EH (cell line): ENCODE data around the gene ARMH2.
"Not testable (repeated sequence)": the region's sequence is repeated elsewhere in the genome, so short reads cannot be mapped to it uniquely, and the experiment has no call there.

Experiments used
- DNase-seq: peaks from one replicate; pipeline ENCODE4 v3.0.0-alpha.2; 2015; ENCODE audit warnings: low read depth

The ARMH2 gene

GRCh38 chr6:24818346-24818745 lies 19.6 kb upstream of the ARMH2 start:
- no peak for DNase-seq

GRCh38 chr6:24809728-24810127 lies 11.0 kb upstream of the ARMH2 start:
- no peak for DNase-seq

DNA sequence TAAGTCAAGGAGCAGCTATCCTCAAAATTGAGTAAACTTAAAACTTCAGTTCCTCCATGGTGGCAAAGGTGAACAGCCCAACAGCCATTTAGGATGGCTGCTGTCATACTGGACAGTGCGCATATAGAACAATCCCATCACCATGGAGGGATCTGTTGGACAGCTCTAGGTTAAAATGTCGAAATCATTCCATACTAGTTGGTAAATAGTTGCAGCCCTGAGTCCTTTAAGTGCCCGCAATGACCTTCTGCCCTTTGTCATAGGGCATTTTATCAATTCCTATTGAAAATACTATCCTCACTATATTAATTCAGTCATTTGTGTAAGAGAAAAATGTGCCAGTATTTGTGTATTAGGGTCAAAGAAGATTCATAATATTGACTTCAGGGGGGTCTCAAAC lies 8.9 kb upstream of the ARMH2 start:
- no peak for DNase-seq

DNA sequence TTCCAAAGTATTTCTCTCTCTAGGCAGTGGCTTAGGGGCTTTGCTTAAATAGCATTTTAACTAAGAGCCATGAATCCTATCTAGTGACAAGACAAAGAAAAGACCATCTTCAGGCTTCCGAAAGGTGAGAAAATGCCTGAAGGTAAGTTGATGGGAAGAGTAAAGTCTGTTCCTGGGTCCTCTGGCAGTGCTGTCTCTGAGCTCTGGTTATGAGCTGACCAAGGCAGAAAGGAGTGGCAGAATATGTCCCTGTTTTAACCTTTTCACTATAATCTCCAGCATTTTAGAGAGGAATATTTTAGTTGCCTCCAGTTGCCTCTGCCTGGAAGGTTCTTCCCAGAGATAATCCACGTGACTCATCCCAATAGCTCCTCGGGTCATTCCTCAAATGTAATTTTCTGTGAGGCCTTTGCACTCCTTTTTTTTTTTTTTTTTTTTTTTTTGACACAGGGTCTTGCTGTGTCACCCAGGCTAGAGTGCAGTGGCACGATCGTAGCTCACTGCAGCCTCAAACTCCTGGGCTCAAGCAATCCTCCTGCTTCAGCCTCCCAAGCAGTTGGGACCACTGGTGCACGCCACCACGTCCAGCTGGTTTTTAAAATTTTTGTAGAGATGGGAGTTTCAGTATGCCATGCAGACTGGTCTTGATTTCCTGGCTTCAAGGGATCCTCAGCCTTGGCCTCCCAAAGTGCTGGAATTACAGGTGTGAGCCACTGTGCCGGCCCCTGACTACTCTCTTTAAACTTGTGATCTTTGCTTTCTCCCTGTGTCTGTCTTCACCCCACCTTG lies 3.7 kb upstream of the ARMH2 start:
- DNase-seq, result peak; percentile 75

- peak; percentile 20 for DNase-seq
These were observed 811 bp upstream of the ARMH2 start for GRCh38 chr6:24799541-24799915.

DNA sequence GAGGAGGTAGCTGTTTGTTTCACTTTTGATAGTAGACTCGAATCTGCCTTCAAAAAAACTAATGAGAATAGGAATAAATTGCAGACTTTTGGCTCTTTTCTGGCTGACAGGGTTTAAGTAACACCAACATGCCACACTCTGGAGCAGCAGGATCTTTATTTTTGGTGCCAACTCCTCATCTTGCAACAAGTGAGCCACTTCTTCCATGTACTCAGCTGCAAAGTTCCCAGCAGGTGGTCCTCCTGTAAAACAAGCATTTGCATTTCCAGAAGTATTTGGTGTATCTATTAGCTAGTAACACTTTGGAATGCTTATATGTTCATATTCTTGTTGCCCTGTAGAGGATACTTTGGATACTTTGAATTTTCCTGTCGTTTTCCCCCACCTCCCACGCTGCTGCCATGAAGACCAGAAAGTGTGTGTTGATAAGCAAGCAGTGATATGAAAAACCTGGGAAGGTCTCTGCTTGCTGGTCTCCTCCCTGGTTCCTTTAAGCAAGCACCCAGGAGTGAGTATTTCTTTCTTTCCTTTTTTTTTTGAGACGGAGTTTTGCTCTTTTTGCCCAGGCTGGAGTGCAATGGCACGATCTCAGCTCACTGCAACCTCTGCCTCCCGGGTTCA lies 1.0 kb downstream of the ARMH2 start:
- peak; percentile 22 for DNase-seq

DNA sequence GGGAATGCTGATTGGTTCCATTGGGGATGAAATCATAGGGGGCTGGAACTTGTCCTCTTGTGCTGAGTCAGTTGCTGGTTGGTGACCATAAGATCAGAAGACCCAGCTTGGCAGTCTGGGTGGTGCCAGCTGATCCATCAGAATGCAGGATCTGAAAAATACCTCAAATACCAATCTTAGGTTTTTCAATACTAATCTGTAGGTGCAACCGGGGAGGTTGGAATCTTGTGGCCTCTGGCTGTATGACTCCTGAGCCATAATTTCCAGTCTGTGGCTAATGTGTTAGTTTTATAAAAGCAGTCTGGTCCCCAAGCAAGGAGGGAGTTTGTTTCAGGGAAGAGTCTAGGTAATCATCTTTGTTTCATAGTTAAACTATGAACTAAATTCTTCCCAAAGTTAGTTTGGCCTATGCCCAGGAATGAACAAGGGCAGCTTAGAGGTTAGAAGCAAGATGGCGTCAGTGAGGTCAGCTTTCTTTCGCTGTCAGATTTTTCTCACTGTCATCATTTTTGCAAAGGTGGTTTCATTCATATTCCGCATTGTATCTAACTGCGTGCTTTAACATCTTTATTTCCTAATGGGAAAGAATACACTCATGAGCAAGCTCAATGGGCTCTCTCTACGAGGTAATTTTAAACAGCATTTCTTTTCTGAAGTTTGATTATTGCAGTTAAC lies 2.0 kb downstream of the ARMH2 start:
- DNase-seq, result no peak

DNA sequence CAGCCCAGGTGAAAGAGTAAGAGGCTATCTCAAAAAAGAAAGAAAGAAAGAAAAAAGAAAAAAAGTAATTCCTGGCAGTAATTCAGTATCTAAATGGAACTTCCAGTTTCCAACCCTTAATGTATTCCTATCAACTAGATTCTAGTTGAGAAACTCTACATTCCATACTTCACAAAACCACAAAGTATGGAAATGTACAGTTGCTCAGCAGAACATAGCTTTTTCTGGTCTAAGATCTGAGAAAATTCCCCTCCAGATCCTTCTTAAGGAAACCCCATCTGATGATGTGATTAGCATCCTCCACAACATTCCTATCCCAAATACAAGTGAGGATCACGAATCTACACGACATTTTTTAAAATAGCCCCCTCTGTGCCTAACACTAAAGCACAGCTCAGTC lies 3.6 kb downstream of the ARMH2 start:
- DNase-seq, result peak; percentile 51

- peak; percentile 71 for DNase-seq
These were observed 10.6 kb downstream of the ARMH2 start for GRCh38 chr6:24788031-24788665.

DNA sequence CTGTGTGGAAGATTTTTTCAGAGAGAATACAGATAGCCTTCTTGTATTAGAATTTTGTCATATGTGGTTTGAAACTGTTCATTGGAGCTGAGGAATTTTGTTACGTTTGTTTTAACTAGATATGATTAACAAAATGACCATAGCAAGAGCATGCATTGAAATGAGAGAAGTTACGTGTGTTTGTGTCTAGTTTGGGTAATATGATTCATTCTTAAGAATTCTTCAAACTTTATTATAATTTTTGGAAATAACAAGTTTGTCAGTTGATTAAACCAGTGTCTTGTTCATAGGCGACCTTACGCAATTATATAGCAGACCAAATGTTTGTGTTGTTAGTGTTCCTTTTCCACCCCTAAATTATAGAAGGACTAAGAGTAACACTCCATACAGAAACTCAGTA lies 18.5 kb downstream of the ARMH2 start:
- peak; percentile 57 for DNase-seq

DNA sequence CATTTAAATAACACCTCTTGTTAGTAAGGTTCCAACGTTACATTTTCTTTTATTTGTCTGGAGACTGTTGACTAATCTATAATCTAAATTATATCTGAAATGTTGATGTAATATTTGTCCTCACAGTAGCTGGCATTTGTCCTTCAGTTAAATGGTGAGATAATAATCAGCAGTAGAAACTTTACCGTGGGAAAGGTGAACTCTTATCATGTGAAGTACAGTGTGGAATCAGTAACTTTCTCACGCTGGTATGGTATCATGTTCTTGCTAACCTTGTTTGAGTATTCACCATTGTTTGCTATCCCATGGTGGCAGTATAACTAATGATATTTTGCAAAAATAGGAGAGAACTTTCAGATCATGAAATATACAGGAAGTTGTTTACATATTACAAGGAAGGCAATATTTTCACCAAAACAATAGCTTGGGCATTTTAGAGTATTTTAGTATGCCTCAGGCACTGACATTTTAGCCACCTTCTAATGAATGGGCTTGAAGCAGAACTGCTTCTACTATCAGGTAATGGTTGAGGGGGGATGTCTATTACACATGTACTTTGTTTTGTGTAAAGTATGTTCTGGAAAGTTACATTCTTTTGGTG lies 19.2 kb downstream of the ARMH2 start:
- DNase-seq, result no peak

DNA sequence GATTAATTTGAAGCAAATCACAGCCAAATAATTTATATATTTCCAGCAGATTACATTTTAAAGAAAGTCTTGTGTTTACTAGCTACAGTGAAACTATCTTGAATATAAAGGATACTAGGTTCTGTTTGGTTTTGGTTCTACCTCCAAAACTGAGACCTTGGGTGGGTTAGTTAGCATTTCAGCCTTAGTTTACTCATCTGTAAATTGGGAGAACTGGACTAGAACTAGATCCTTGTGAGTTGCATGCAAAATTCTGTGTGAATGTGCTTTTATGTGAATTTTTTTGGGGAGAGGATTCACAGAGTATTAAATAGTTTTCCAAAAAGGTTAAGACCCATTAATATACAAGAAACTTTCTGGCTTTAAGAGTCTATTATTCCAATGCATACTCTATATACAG lies 19.8 kb downstream of the ARMH2 start:
- no peak for DNase-seq

- DNase-seq, result no peak
These were observed 20.6 kb downstream of the ARMH2 start for GRCh38 chr6:24778121-24778520.

DNA sequence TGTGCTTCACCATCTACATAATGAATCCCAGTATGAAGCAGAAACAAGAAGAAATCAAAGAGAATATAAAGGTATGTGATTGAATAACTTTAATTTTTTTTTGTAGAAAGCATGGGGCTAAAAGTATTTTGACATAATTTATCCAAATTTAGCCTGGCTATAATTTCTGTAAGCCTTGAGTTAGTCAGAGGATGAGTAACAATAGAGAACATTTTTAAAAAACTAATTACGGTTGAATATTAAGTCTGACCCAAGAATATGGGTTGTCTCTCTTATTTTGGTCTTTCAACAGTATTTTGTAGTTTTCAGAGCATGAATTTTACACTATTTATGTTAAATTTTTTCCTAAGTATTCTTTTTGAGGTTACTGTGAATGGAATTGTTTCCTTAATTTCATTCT lies 21.5 kb downstream of the ARMH2 start:
- DNase-seq, result peak; percentile 29

DNA sequence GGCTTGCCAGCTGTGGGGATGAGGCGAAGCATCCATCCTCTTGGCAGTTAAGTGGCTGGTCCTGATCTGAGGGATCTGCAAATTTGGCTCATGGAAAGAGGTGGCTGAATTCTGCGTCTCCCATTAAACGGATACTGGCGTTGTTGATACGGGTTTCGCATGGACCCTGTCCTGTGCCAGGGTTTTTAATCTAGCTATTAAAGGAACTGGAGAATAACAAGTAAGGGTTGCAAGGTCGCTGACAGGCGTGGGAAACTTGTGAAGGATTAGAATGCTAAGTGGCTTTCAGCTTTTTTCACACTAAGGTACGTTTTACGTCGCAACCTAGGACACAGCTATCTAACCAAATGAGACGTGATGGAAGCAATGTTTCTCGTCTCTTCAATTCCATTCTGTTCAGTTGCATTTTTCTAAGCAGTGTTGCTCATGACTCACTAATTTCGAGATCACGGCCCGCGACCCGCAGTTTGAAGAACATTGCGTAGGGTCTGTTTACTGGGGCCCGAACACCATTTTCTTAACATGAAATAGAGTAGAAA lies 23.1 kb downstream of the ARMH2 start:
- peak; percentile 78 for DNase-seq

- peak; percentile 92 for DNase-seq
These were observed 23.8 kb downstream of the ARMH2 start, which contains the start of gene GMNN for GRCh38 chr6:24774696-24775519. TSS of gene GMNN (plus strand) at chr6:24774937. CDS start at chr6:24777247, 2,310 bp downstream.

DNA sequence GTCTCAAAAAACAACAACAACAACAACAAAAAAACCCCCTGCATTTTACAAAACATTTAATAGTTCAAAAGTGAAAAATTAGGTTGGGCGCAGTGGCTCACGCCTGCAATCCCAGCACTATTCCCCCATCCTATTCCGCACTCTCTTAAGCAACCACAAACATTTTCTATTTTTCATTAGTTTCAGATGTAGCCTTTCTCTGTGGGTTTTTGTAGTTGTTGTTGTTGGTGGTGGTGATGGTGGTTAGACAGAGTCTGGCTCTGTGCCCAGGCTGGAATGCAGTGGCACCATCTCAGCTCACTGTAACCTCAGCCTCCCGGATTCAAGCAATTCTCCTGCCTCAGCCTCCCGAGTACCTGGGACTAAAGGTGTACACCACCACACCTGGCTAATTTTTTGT lies 30.4 kb downstream of the ARMH2 start:
- DNase-seq, result peak; percentile 61

- DNase-seq, result peak; percentile 57
These were observed 31.8 kb downstream of the ARMH2 start for GRCh38 chr6:24766680-24767462.

- DNase-seq, result not testable (repeated sequence)
These were observed 32.7 kb downstream of the ARMH2 start for GRCh38 chr6:24765968-24766367.
